Stimulated activated CD8-positive, alpha-beta memory T cell treated with anti-CD3 and anti-CD28 coated beads, Interleukin-7, amount 100 ng/mL, for 48 hours (primary cell): ENCODE measurements around the gene VAV2.

ENCODE experiments used
- DNase-seq, 2 donors: peaks; one replicate each; pipeline ENCODE4 v3.0.0-alpha.2; 2020; ENCODE audit warnings: low read depth in 1 of 2; ENCODE audit errors: extremely low read depth in 1 of 2

VAV2 gene

DNA sequence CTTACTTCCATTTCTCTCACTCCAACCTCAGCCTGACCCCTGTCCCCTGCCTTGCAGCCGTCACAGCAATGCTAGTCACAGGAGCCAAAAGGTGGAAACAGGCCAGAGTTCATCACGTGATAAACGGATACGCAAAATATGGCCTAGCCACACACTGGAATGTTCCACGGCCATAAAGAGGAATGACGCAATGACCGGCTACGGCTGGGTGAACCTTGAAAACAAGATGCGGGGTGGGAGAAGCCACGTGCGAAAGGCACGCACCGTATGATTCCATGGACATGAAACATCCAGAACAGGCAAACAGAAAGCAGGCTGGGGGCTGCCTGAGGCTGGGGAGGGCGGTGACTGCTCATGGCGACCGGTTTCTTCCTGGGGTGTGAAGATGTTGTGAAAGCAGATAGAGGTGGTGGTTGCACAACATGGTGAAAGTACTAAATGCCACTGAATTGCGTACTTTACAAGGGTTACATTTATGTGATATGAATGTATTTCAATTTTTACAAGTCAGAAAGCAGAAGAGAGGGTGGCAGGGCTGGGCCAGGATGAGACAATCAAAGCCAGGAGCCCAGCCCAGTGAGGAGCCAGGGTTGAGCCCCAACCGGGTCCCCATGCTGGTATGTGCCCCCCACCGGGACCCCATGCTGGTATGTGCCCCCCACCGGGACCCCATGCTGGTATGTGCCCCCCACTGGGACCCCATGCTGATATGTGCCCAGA, 136.2 kb downstream of the VAV2 start:
- DNase-seq: no peak

DNA sequence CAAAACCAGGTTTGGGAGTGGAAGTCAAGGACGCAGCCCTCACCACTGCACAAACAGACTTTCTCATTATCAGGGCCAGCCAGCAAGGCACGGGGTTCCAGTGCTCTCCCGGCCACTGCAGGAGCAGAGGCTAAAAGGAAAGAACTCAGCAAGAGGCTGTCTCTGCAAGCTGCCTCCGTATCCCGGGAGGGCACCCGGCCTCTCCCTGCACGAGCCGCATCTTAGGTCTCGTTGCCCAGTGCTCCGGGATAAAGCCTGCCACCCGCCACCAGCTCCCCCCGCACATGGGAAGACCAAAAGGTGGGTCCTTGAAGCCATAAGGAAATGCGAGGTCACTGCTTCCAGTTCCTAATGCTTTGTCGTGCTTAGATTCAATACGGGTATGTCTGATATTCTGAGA, 136.8 kb downstream of the VAV2 start:
- DNase-seq: no peak

DNA sequence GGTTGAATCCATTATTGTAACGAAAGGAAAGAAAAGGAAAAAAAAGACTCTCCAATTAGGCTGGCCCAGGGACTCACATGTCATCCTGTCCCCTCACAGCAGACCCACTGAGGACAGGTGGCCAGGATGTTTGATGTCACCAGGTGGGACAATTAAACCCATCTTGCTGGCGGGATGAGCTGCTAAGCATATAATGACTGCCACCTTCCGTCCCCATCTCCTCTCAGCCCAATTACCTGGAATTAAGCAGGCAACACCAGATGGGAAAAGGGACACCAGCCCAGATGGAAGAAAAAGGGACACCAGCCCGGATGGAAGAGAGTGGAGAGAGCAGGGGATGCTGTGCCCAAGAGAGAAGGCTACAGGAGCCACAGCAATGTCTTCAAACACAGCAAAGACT, 137.4 kb downstream of the VAV2 start:
- no peak for DNase-seq

DNA sequence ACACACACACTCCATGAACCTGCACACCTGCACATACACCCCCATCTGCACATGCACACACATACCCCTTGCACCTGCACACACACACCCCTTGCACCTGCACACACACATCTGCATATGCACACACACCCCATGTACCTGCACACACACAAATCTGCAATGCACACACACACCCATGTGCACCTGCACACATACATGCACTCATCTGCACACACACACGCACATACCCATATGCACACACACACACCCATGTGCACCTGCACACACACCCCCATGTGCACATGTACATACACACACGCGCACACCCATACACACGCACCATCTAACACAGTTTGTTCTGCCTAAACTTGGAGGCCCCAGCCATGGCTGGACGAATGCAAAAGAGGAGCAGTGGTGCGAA, 138.1 kb downstream of the VAV2 start:
- DNase-seq: no peak

DNA sequence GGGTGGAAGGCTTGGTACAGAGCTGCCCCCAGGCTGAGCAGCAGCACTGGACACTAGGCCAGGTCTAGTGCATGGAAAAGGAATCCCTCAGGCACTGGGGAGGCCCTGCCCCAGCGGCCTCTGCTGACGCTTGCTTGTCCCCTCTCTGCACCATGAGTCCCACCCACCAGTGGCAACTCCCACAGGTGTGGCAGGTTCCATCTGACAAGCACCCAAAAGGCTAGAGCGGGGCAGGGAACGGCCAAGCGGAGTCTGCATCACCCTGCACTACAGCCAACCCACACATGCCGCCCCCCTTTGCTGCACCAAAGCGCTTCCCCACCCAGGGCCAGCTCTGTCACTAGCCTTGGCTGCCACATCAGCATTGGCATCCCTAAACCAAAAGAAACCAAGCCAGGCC, 138.8 kb downstream of the VAV2 start:
- no peak for DNase-seq

DNA sequence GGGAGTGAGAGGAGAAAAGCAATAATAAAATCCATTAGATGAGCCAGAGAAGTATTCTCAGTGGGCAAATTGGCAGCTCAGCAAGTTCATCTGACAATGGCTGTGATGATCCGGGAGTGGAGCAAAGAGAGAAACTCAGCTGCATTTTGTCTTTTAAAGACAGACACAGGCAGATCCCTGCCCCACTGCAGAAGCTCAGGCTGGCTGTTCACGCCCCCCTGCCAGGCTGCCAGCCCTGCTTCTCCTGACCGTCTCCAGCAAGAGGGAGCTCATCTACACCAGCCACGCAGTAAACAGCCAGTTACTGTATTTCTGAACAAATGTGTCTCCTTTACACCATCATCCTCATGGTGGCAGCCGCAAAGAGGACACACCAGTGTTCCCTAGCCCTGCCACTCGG, 139.7 kb downstream of the VAV2 start:
- no peak for DNase-seq

DNA sequence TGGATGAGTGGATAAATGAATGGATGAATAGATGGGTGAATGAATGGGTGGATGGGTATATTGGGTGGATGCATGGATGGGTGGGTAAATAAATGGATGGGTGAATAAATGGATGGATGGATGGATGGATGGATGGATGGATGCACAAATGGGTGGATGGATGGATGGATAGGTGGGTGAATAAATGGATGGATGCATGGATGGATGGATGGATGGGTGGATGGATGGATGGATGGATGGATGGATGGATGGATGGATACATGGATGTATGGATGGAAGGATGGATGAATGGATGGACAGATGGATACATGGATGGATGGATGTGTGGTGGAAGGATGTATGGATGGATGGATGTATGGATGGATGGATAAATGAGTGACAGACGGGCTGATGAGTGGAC, 140.4 kb downstream of the VAV2 start:
- DNase-seq: no peak

DNA sequence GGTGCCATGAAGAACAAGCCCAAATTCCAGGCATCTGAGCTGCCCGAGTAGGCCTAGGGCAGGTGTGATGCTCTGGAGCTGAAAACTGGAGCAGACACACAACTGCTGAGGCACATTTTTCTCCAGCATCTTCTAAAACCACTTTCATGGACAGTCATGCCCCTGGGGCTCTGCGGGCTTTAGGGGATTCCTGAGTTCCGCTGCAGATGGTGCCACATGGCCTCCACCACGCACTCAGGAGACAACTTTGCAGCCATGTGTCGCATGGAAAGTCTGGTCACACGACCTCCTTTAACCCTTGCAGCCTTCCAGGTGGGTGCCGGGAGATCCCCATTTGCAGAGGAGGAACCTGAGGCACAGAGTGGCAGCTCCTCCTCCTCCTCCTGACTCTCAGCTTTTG, 141.2 kb downstream of the VAV2 start:
- no peak for DNase-seq

DNA sequence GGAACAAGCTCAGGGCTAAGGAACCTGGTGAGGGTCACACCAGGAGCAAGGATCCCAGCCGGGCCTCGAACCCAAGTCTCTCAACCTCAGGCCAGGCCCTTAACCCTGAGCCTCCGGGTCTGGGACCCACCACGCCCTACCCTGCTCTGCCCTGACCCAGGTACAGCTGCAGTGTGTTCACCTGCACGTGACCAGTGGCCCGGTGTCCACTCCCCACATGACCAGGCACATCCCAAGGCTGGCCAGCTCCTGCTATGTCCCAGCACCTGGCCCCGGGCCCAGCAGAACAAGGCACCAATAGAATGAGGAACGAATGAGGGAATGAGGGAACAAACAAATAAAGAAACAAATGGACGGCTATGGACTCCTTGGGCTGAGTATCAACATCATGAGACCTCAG, 142.0 kb downstream of the VAV2 start:
- no peak for DNase-seq

DNA sequence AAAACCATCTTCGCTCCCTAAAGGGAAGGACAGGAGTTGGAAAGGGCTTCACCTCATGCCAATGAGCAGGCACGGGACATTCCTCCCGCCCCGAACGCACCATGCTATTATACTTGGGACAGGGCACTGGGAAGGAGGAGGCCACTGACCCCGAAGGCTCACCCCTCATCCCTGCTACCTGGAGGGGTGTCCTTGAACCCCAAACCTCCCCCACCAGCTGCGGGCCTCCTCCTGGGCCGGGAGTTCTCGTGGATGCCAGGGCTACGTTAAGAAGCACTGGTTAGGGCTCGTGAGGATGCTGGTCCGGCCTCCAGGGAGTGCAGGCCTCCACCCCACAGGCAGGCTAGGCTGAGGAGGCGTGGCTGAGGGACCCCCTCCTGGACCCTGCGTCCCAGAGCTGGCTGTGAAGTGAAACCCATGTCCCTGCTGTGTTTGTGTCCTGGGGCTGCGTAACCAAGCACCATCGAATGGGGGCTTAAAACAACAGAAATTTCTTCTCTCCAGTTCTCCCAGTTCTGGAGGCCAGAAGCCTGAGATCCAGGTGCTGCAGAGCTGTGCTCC, 142.9 kb downstream of the VAV2 start:
- no peak for DNase-seq

DNA sequence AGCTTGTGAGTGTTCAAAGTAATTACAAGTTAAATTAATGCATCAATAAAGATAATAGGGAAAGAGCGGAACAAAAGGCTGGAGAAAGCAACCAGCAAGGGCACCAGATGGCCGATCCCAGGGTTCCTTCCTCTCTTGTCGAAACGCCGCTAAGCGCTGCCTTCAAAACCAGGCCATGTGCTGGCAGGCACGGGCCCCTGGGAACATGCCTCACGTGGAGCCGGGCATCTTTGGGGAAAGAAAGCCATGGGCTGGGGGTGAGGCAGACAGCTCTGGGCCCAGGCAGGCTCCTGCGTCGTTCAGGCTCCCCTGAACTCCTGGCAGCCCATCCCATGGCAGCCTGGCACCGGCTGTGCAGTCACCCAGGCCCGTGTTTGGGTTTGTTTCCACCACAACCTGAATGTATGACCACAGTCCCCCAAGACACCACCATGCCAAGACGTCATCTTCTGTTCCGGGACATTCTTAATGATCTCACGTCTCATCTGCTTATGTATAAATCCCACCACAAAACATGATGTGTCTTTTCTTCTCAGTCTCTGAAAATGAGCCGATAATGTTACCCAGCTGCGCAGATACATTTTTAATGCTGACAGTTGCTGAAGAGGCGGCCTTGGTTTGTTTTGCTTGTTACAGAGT, 143.5 kb downstream of the VAV2 start:
- no peak for DNase-seq

DNA sequence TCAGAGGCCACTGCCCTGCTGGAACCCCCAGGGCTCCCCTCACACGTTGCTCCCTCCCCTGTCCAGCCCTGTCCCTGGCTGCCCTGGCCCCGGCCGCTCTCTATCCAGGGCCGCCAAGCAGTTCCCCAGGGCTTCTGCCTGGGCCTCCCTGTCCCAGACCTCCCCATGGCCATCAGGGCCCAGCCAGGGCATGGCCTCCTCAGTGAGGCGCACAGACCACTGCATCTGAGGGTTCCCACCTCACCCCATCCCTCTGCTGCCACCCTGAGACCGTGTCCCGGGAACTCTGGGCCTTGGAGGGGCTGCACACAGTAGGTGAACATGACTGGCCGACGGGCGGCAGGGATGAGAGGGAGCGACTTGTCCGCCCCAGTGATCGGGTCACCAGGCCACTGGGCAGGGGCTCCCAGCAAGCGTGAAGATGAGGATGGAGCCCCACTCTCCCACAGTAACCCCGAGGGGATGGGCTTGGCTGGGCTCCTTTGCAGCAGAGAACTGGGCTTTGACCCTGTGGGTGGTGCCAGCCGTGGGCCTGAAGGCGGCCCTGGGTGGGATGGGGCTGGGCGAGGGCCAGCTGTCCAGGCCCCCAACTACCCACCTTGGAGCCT, 145.5 kb downstream of the VAV2 start:
- no peak for DNase-seq

DNA sequence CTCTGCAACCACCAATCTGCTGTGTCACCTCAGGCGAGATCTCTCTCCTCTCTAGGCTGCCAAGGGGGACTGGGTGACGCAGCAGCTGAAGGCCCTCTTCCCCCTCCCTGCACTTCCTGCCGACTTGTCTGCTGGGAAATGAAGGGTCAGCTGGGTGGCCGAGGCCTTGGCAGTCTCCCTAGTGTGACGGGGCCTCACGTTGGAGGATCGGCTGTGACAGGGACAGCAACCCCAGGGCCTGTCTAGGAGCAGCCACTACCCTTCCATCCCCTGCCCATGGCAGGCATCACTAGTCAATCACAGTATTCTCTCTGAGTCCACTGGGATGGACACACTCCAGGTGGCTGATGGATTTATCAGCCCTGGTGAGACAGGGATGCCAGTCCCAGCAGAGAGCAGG, 146.7 kb downstream of the VAV2 start:
- DNase-seq: no peak

DNA sequence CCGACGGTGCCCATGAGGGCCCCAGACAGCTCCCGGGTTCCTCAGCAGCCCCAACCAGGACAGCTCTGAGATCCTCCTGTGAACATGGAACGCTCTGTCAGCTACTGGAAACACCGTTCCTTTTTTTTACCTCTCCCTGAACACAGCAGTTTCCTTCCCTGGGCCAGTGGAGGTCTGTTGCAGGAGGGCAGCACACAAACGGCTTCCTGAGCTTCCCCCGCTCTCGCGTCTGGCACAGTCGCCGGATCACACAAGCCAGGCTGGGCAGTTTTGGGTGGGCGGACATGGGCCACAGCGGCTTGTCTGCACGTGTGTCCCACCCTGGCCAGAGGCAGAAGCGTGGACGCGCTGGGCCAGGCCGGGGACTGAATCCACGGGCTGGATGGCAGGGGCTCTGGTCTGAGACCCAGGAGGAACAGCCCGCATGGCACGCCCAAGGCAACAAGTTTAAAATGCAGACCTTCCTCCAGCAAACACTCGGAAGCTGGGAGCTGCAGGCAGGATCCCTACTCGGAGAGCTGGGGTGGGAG, 147.2 kb downstream of the VAV2 start:
- DNase-seq: no peak

DNA sequence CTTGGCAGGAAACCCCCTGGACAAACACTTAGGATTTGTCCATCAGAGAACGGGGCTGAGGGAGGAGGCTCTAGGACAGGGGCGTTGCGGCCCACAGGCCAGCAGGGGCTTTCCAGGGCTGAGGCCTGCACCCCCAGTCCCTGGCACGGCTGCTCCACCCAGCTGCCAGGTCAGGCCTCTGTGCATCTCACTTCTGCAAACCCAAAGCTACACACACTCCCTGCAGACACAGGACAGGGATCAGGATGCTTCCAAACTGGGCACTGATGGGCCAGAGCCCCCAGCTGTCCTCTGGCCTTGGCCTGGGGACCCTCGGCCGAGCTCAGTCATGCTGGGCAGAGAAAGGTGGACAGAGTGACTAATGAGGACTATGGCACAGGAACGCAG, 147.7 kb downstream of the VAV2 start:
- no peak for DNase-seq

DNA sequence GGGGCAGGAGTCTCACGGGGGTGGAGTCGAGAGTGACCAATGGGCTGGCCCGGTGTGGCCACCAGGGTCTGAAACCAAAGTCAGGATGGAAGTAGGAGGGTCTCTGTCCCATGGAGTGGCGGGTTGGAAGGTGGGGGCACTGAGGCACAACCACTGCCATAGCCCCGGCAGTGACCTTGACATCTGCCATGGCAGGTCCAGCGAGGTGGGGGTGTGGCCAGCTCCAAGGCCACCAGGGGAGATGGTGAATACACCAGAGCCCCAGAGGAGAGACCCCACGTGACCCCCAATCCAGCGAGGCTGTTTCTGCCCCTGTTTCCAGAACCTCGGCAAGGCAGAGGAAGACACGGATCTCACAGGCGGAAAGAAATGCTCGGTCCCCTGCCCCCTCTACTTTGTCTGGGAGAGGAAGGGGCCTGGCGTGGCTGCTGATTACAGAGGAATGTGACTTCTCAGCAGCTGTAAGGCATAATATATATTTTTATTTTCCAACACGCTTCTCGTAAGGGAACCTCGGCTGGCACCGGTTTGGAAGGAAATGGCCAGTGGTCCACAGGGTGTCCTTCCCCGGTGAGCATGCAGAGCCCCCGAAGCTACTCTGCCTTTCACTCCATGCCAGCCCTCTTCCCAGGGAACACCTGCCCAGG, 148.2 kb downstream of the VAV2 start:
- no peak for DNase-seq

DNA sequence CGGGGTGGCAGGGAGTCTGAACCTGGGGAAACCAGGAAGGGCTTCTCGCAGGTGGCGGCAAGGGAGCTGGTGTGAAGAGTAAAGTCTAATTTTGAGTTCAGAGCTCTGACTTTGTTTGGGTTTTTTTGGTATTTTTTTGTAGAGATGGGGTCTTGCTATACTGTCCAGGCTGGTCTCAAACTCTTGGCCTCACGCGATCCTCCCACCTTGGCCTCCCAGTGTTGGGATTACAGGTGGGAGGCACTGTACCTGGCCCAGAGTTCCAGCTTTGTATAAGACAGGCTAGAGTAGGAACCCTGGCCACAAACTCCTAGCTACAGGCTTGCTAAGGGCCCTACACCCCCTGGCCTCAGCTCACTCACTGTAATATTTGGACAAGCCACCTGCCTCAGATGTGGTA, 148.9 kb downstream of the VAV2 start:
- no peak for DNase-seq

DNA sequence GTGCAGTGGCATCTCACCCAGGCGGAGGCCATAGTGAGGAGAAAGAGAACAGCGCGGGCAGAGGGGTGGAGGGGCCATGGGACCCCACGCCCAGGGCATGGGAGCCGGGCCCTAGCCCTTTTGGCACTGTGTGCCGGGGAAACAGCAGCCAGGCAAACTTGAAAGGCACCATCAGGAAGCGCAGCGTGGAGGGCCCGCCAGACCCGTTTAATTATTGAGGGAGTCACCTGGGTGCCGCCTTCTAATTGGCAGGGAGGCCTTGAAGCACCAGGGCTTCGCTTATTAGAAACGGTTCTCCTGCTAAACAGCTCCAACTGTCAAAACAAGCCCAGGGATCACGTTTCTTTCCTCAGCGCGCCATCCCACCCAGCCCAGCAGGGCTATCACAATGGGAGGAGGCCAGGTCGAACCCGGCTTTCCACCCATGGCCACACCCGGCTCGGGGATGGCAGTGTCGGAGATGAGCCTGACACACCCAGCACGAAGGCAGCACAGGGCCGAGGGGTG, 149.3 kb downstream of the VAV2 start:
- no peak for DNase-seq

DNA sequence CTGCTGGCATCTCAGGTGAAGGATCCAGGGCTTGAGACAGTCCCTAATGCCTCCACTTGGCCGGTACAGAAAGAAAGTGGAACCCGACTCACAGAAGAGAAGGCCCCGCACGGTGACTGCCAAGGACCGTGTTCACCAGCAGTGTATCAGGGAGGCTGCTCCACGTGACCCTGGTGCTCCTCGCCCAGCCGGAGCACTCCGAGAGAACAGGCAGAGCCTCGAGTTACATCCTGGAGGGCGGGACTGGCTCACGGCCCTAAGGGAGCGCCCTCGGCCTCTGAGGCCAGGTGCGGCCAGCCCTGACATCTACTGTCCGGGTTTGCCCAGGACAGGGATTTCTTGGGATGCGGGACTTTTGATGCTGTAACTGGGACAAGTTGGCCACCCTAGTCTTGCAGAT, 149.9 kb downstream of the VAV2 start:
- DNase-seq: no peak

DNA sequence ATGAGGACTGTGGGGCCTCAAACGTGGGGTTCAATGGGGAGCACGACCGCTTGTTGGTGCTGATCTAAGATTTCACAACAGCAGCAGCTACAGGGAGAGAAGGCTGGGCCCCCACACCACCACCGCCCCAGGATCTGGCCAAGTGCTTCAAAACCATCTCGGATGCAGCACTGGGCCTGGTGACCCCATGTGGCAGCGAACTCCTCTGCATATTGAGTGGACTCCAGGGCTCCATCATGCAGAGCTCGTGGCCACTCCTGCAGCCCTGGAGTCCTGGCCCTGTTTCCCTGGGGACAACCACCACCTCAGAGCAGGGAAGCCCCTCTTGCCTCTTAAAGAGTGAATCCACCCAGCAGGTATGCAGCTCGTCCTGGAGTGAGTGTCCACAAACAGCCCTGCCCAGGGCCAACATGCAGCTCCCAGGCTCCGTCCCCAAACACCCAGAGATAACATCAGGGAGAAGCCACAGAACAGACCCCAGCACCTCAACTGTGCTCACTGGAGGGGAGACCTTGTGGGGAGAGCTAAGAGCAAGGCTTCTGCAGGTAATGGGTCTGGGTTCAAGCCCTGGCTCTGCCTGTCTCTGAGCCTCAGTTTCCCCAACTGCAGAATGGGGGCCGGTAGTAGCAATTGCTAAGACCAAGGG, 150.8 kb downstream of the VAV2 start:
- DNase-seq: no peak

DNA sequence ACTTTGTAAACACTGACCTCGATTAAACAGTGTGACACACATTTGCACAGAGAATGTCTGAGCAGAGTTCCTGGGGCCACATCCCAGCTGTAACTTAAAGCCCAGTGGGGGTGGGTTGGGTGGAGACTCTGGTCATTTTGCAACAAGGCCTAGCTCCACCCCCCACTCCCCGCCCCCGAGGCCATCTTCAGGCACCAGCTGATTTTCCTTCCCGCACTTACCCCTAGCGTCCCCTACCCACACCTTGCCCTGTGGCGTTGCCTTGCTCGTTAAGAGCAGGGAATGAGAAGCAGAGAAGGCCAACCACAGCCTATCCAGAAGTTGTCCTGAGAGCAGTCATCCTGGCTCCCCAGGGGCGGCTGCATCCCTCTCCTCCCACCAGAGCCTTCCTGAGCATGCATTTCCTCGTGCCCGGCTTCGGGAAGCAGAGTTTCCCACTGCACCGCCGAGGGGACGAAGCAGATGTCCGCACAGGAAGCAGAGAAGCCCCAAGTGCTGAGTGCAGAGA, 152.2 kb downstream of the VAV2 start:
- no peak for DNase-seq
